Measurements from ENCODE around the gene PID1. TPM values are rescaled to one million over a fixed set of nuclear protein-coding genes. Genes with fewer than 3 reads are reported as not detected.

PID1 gene
- total and polyA plus RNA-seq, 3 donors from 2014 or later: 8.1 to 15.5 (median 14.8) TPM

DNA sequence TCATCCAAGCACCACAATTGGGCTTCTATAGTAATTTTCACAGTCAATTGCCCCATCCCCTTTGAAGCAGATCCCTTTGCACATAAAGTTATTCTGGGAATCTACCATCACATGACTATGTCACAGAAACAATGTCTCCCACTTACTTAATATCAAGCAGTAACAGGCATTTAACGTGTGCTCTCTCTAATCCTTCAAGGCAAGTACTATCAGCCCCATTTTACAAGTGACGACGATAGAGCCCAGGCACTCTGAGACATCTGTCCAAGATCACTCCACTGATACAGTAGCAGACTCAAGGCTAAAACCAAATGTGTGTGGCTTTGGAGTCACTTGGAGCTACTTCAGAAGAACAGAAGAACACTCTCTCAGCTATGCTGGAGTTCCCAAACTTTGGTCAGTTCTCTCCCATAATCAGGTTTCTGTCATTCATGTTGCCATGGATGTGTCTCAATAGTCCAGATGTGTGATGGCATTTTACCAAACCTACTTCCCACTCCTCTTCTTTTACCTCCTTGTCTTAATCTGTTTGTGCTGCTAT lies 39.7 kb downstream of the PID1 start:
- H3K4me1 ChIP-seq: no peaks in the 10 kb centered on the region
- 66 to 71% methylated on average over 3 of the region's 3 CpGs for WGBS, 2 donors
- H3K4me3 ChIP-seq: no peak overlapping the region
- H3K27me3 ChIP-seq: no peaks in the 10 kb centered on the region
- DNase-seq: no peak
- no peaks in the 10 kb centered on the region for H3K9me3 ChIP-seq
- no peaks in the 10 kb centered on the region for H3K36me3 ChIP-seq (ENCODE audit: low read depth, missing control alignments)
- intact Hi-C loops (cut with DNase I; ENCODE audit: low total_unique reads): no loop called here
- H3K27ac ChIP-seq: no peak overlapping the region
- TF ChIP-seq POLR2A (IDR thresholded peaks at IDR 0.05): no peak
- TF ChIP-seq, protein P1, sequence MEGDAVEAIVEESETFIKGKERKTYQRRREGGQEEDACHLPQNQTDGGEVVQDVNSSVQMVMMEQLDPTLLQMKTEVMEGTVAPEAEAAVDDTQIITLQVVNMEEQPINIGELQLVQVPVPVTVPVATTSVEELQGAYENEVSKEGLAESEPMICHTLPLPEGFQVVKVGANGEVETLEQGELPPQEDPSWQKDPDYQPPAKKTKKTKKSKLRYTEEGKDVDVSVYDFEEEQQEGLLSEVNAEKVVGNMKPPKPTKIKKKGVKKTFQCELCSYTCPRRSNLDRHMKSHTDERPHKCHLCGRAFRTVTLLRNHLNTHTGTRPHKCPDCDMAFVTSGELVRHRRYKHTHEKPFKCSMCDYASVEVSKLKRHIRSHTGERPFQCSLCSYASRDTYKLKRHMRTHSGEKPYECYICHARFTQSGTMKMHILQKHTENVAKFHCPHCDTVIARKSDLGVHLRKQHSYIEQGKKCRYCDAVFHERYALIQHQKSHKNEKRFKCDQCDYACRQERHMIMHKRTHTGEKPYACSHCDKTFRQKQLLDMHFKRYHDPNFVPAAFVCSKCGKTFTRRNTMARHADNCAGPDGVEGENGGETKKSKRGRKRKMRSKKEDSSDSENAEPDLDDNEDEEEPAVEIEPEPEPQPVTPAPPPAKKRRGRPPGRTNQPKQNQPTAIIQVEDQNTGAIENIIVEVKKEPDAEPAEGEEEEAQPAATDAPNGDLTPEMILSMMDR (IDR thresholded peaks at IDR 0.05): no peak

DNA sequence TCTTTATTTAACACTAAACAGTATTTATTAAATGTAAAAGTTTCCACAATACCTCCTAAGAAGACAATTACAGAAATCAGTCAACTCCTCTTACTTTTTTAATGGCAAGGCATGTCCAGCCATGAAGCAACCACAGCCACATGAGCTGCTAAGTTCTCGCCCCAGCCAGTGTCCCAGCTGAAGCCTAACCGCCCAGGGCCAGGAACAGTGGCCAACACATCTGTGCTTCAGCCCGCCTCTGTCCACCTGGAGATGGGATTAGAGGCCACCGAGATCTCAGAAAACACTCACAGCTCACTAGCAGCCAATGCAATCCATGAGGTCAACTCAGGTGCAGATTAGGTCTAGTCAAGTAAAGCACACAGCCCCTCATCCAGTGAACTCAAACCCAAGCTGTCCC lies 40.2 kb downstream of the PID1 start:
- Histone ChIP-seq H3K27ac (no peak overlapping the region), H3K36me3 (ENCODE audit: low read depth, missing control alignments) (no peaks in the 10 kb centered on the region), H3K4me1 (no peaks in the 10 kb centered on the region), H3K27me3 (no peaks in the 10 kb centered on the region), H3K4me3 (no peak overlapping the region), H3K9me3 (no peaks in the 10 kb centered on the region)
- 48 to 78% methylated on average over 2 to 4 of the region's 4 CpGs for WGBS, 2 donors
- DNase-seq: peak; percentile 37
- TF ChIP-seq POLR2A (IDR thresholded peaks at IDR 0.05): no peak
- TF ChIP-seq, protein P1 (IDR thresholded peaks at IDR 0.05): no peak
- intact Hi-C loops (cut with DNase I; ENCODE audit: low total_unique reads): no loop called here

DNA sequence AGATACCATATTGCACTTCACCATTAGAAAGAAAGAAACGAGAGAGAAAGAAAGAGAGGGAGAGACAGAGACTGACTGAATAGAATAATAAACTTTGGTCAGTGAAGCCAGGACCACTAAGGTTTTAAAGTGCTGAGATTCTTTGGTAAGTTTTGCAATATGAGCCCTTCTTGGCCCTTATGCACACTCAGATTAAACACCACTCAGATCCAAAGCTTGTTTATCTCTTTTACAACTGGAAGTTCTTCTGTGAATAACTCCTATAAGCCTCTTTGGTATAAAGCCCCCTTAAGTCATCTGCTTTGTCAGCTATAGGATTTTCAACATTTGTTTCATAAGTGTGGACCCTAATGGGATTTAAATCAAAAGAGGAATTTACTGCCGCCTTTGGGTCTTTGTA lies 40.8 kb downstream of the PID1 start:
- no peaks in the 10 kb centered on the region for H3K4me1 ChIP-seq
- no peaks in the 10 kb centered on the region for H3K9me3 ChIP-seq
- TF ChIP-seq, protein P1 (IDR thresholded peaks at IDR 0.05): no peak
- TF ChIP-seq POLR2A (IDR thresholded peaks at IDR 0.05): no peak
- DNase-seq: no peak
- H3K4me3 ChIP-seq: no peak overlapping the region
- WGBS, 2 donors: 57 to 63% methylated on average over 2 of the region's 2 CpGs
- H3K27me3 ChIP-seq: no peaks in the 10 kb centered on the region
- intact Hi-C loops (cut with DNase I; ENCODE audit: low total_unique reads): no loop called here
- H3K36me3 ChIP-seq (ENCODE audit: low read depth, missing control alignments): no peaks in the 10 kb centered on the region
- H3K27ac ChIP-seq: no peak overlapping the region

DNA sequence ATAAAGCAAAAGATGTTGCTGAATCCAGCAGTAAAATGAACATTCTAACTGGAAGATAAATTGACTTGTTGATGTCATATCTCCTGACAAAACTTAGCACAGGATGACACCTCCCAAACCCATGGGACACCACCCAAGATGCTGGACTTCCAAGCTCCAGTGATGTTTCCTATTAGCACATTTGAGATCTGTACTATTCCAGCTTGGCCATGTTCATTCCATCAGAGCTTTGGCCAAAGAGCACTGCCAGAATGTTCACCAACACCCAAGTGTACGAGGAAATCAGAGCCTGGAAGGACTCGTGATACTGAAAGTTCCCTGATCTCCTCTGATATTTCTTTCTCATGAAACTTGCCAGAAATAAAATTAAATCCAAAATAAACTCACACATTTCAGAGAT lies 44.7 kb downstream of the PID1 start:
- TF ChIP-seq, protein P1 (IDR thresholded peaks at IDR 0.05): no peak
- no peak for TF ChIP-seq POLR2A (IDR thresholded peaks at IDR 0.05)
- no peaks in the 10 kb centered on the region for H3K27me3 ChIP-seq
- WGBS, 2 donors: 57 to 59% methylated on average over 2 of the region's 2 CpGs
- no peak overlapping the region for H3K4me3 ChIP-seq
- intact Hi-C loops (cut with DNase I; ENCODE audit: low total_unique reads): no loop called here
- H3K36me3 ChIP-seq (ENCODE audit: low read depth, missing control alignments): no peaks in the 10 kb centered on the region
- no peaks in the 10 kb centered on the region for H3K9me3 ChIP-seq
- peak; percentile 62 for DNase-seq
- H3K4me1 ChIP-seq: no peaks in the 10 kb centered on the region
- peak overlapping the region in 1 of 2 donors; percentile 47 for H3K27ac ChIP-seq

DNA sequence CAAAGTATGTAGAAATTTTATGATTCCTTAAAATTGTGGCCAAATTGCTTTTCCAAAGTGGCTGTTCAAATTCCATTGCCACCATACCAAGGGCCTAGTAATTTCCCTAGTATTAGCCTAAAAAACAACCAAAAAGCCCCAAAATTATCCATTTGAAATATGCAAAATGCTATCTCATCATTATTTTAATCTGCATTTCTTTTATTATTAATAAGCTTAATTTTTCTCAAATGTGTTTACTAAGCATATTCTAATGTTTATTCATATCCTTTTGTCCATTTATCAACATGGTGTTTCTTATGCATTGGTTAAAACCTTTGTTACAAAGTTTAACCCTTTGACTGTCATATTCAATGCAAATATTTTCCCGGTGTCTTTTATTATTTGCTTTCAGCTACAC lies 48.0 kb downstream of the PID1 start:
- Histone ChIP-seq H3K27me3 (no peaks in the 10 kb centered on the region), H3K4me3 (no peak overlapping the region), H3K27ac (no peak overlapping the region), H3K9me3 (no peaks in the 10 kb centered on the region), H3K4me1 (no peaks in the 10 kb centered on the region), H3K36me3 (ENCODE audit: low read depth, missing control alignments) (no peaks in the 10 kb centered on the region)
- WGBS, 2 donors: 89 to 100% methylated on average over 1 of the region's 1 CpG
- TF ChIP-seq, protein P1 (IDR thresholded peaks at IDR 0.05): no peak
- TF ChIP-seq POLR2A (IDR thresholded peaks at IDR 0.05): no peak
- DNase-seq: no peak
- intact Hi-C loops (cut with DNase I; ENCODE audit: low total_unique reads): no loop called here
